Measurements from ENCODE around the gene FAM72D.
"Not testable (repeated sequence)": the region's sequence is repeated elsewhere in the genome, so short reads cannot be mapped to it uniquely, and the experiment has no call there.

DNA sequence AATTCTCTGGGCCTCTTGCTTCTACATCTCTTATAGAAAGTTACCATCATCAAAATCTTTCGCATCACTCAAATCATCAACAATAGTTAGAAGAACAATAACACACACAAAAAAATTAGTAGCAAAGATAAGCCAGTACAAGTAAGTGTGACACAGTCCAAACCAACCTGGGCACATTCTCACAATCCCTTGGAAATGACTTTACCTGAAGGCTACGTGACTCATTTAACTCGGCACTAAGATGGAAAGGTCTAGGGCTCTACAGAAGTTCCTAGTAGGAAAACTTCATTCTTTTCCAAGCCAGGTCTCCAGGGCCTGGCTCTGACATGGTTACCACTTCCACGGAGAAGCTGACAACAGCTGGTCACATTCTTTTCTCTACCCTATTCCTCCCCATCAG is 42.3 kb upstream of the FAM72D start:
- TF ChIP-seq, protein P1, sequence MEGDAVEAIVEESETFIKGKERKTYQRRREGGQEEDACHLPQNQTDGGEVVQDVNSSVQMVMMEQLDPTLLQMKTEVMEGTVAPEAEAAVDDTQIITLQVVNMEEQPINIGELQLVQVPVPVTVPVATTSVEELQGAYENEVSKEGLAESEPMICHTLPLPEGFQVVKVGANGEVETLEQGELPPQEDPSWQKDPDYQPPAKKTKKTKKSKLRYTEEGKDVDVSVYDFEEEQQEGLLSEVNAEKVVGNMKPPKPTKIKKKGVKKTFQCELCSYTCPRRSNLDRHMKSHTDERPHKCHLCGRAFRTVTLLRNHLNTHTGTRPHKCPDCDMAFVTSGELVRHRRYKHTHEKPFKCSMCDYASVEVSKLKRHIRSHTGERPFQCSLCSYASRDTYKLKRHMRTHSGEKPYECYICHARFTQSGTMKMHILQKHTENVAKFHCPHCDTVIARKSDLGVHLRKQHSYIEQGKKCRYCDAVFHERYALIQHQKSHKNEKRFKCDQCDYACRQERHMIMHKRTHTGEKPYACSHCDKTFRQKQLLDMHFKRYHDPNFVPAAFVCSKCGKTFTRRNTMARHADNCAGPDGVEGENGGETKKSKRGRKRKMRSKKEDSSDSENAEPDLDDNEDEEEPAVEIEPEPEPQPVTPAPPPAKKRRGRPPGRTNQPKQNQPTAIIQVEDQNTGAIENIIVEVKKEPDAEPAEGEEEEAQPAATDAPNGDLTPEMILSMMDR (IDR thresholded peaks at IDR 0.05): not testable (repeated sequence)
- not testable (repeated sequence) for TF ChIP-seq POLR2A (IDR thresholded peaks at IDR 0.05)
